Measurements from ENCODE around the gene GXYLT1.

Gene GXYLT1

DNA sequence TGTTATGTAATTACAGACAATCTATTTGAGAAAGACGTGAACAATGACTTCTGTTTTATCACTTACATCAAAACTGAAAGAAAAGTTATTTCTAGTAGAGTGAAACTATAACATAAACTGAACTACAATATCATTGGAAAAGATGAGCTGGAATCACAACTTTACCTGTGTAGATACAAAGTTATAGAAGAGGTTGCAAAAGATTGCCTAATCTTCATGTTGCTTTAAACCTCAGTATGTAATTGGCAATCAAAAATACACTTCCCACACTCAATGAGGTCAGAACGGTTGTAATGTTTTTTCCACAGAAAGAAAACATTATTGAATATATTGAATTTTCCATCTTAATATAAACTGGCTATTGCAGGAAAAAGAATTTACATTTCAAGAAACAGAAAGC, 37.7 kb upstream of the GXYLT1 start:
- Histone ChIP-seq H4K20me1 (ENCODE audit: insufficient read depth, low read length, poor library complexity, severe bottlenecking) (no peaks in the 10 kb centered on the region), H3K4me2 (ENCODE audit: low read depth, low read length, poor library complexity, severe bottlenecking) (no peak overlapping the region), H3K4me1 (ENCODE audit: insufficient read depth, low read length, poor library complexity, severe bottlenecking) (peaks cover 3% of the 10 kb centered on the region), H3K9me3 (ENCODE audit: insufficient read depth, low read depth, low read length) (no peaks in the 10 kb centered on the region), H3K36me3 (ENCODE audit: insufficient read depth, low read length) (peaks cover 18% of the 10 kb centered on the region; the same call in 1 of the 2 replicates), H3K4me3 (ENCODE audit: low read length, poor library complexity, severe bottlenecking) (no peak overlapping the region), H2AFZ (ENCODE audit: low read length) (no peak overlapping the region), H3K79me2 (ENCODE audit: insufficient read depth, low read length) (peaks cover 15% of the 10 kb centered on the region; the same call in 1 of the 2 replicates), H3F3A (ENCODE audit: low read depth) (no peaks in the 10 kb centered on the region), H3K9ac (ENCODE audit: low read depth, low read length, poor library complexity, severe bottlenecking) (no peak overlapping the region), H3K27me3 (ENCODE audit: insufficient read depth, low read length, poor library complexity, severe bottlenecking) (no peaks in the 10 kb centered on the region), H3K9me2 (replicated peaks; ENCODE audit: low read depth, low read length) (no peaks in the 10 kb centered on the region)
- TF ChIP-seq, protein P1, sequence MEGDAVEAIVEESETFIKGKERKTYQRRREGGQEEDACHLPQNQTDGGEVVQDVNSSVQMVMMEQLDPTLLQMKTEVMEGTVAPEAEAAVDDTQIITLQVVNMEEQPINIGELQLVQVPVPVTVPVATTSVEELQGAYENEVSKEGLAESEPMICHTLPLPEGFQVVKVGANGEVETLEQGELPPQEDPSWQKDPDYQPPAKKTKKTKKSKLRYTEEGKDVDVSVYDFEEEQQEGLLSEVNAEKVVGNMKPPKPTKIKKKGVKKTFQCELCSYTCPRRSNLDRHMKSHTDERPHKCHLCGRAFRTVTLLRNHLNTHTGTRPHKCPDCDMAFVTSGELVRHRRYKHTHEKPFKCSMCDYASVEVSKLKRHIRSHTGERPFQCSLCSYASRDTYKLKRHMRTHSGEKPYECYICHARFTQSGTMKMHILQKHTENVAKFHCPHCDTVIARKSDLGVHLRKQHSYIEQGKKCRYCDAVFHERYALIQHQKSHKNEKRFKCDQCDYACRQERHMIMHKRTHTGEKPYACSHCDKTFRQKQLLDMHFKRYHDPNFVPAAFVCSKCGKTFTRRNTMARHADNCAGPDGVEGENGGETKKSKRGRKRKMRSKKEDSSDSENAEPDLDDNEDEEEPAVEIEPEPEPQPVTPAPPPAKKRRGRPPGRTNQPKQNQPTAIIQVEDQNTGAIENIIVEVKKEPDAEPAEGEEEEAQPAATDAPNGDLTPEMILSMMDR (conservative IDR thresholded peaks at IDR 0.05; ENCODE audit: low read length): no peak
- TF ChIP-seq EZH2phosphoT487 (IDR thresholded peaks at IDR 0.05; ENCODE audit: borderline replicate concordance): no peak

DNA sequence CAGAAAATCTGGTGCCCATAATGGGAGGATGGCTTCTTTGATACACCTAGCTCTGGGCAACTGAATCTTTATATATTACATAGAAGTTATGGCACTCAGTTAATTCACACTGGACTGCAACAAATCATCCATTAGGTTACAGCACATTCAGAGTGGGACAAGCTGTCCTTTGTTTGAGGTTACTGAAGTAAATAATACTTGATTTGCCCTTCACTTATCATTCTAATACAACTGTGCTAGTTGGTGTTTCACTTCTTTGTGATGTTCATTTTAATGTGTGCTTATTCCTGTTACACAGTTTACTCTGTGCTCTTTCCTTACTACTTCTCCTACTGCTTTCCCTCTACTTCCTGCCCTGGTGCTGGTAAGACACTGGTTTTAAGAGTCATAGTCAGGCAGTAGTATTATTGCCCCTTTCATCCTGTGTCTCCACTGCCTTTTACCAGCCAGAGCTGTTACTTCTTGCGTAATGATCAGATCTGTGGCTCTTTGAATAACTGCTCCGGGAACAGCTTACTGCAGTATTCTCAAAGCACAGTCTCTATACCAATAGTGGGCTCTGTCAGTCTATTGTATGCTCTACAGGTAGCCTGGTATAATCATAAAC, 36.4 kb upstream of the GXYLT1 start:
- H3K9me3 ChIP-seq (ENCODE audit: insufficient read depth, low read depth, low read length): no peaks in the 10 kb centered on the region
- no peaks in the 10 kb centered on the region for H3K9me2 ChIP-seq (replicated peaks; ENCODE audit: low read depth, low read length)
- no peak overlapping the region for H2AFZ ChIP-seq (ENCODE audit: low read length)
- H3K9ac ChIP-seq (ENCODE audit: low read depth, low read length, poor library complexity, severe bottlenecking): no peak overlapping the region
- peaks cover 3% of the 10 kb centered on the region for H3K4me1 ChIP-seq (ENCODE audit: insufficient read depth, low read length, poor library complexity, severe bottlenecking)
- H3K4me3 ChIP-seq (ENCODE audit: low read length, poor library complexity, severe bottlenecking): no peak overlapping the region
- no peak for TF ChIP-seq EZH2phosphoT487 (IDR thresholded peaks at IDR 0.05; ENCODE audit: borderline replicate concordance)
- TF ChIP-seq, protein P1 (conservative IDR thresholded peaks at IDR 0.05; ENCODE audit: low read length): no peak
- no peaks in the 10 kb centered on the region for H3F3A ChIP-seq (ENCODE audit: low read depth)
- H4K20me1 ChIP-seq (ENCODE audit: insufficient read depth, low read length, poor library complexity, severe bottlenecking): no peaks in the 10 kb centered on the region
- H3K4me2 ChIP-seq (ENCODE audit: low read depth, low read length, poor library complexity, severe bottlenecking): no peak overlapping the region
- H3K27me3 ChIP-seq (ENCODE audit: insufficient read depth, low read length, poor library complexity, severe bottlenecking): no peaks in the 10 kb centered on the region
- H3K36me3 ChIP-seq (ENCODE audit: insufficient read depth, low read length): peaks cover 28% of the 10 kb centered on the region; the same call in 1 of the 2 replicates
- H3K79me2 ChIP-seq (ENCODE audit: insufficient read depth, low read length): peaks cover 16% of the 10 kb centered on the region; the same call in 1 of the 2 replicates

DNA sequence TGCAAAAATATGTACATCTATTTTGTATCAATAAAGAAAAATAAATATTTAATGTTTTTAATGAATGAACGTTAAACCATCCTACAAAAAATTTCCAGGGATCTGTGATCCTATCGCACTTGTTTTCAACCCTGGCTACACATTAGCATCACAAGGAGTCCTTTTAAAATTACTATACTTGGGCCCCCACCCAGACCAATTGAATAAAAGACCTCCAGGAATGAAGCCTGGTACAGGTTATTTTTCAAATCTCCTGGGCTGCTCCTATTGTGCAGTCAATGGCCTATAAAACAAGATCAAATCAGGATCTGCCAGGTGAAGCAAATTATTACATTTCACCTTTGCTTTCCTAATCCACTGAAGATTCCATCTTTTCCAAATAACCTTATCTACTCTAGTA, 33.4 kb upstream of the GXYLT1 start:
- H3K4me3 ChIP-seq (ENCODE audit: low read length, poor library complexity, severe bottlenecking): no peak overlapping the region
- no peaks in the 10 kb centered on the region for H3F3A ChIP-seq (ENCODE audit: low read depth)
- H3K9me2 ChIP-seq (replicated peaks; ENCODE audit: low read depth, low read length): no peaks in the 10 kb centered on the region
- TF ChIP-seq EZH2phosphoT487 (IDR thresholded peaks at IDR 0.05; ENCODE audit: borderline replicate concordance): no peak
- TF ChIP-seq, protein P1 (conservative IDR thresholded peaks at IDR 0.05; ENCODE audit: low read length): no peak
- no peak overlapping the region for H3K4me2 ChIP-seq (ENCODE audit: low read depth, low read length, poor library complexity, severe bottlenecking)
- peaks cover 28% of the 10 kb centered on the region; the same call in 1 of the 2 replicates for H3K36me3 ChIP-seq (ENCODE audit: insufficient read depth, low read length)
- H3K27me3 ChIP-seq (ENCODE audit: insufficient read depth, low read length, poor library complexity, severe bottlenecking): no peaks in the 10 kb centered on the region
- H4K20me1 ChIP-seq (ENCODE audit: insufficient read depth, low read length, poor library complexity, severe bottlenecking): no peaks in the 10 kb centered on the region
- no peak overlapping the region for H3K9ac ChIP-seq (ENCODE audit: low read depth, low read length, poor library complexity, severe bottlenecking)
- peaks cover 6% of the 10 kb centered on the region for H3K4me1 ChIP-seq (ENCODE audit: insufficient read depth, low read length, poor library complexity, severe bottlenecking)
- peaks cover 21% of the 10 kb centered on the region; the same call in 1 of the 2 replicates for H3K79me2 ChIP-seq (ENCODE audit: insufficient read depth, low read length)
- no peaks in the 10 kb centered on the region for H3K9me3 ChIP-seq (ENCODE audit: insufficient read depth, low read depth, low read length)
- H2AFZ ChIP-seq (ENCODE audit: low read length): no peak overlapping the region
